ENCODE measurements around the gene LRP1. TPM values are rescaled to one million over a fixed set of nuclear protein-coding genes. Genes with fewer than 3 reads are reported as not detected.

The LRP1 gene
- total and polyA plus RNA-seq, 2 of the 13 experiments (the other 11 are each of a cell fraction or from before 2014, with no cell fraction given) = 14.7 to 30.8 TPM

GRCh38 chr12:57101892-57102695, 26.2 kb upstream of the LRP1 start (continued):
- peak; percentile 49; the same call in 1 of the 2 replicates for TF ChIP-seq SNAPC5 (CRISPR knock-in tag; IDR thresholded peaks at IDR 0.05; ENCODE audit: borderline replicate concordance)
- TF ChIP-seq IRF9 (CRISPR knock-in tag; IDR thresholded peaks at IDR 0.05; ENCODE audit: borderline replicate concordance) = 0 out of 2 replicates have a peak, but pooled peaks have one; percentile 22
- TF ChIP-seq DMTF1 (CRISPR knock-in tag; IDR thresholded peaks at IDR 0.05) = no peak
- TF ChIP-seq ZNF232 (CRISPR knock-in tag; IDR thresholded peaks at IDR 0.05; ENCODE audit: borderline replicate concordance) = no peak
- TF ChIP-seq, protein P1, sequence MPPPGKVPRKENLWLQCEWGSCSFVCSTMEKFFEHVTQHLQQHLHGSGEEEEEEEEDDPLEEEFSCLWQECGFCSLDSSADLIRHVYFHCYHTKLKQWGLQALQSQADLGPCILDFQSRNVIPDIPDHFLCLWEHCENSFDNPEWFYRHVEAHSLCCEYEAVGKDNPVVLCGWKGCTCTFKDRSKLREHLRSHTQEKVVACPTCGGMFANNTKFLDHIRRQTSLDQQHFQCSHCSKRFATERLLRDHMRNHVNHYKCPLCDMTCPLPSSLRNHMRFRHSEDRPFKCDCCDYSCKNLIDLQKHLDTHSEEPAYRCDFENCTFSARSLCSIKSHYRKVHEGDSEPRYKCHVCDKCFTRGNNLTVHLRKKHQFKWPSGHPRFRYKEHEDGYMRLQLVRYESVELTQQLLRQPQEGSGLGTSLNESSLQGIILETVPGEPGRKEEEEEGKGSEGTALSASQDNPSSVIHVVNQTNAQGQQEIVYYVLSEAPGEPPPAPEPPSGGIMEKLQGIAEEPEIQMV (CRISPR knock-in tag; IDR thresholded peaks at IDR 0.05; ENCODE audit: low read depth) = no peak
- no peak; the same call in 1 of the 2 replicates for TF ChIP-seq ZNF768 (CRISPR knock-in tag; IDR thresholded peaks at IDR 0.05)
- TF ChIP-seq ONECUT2 (CRISPR knock-in tag; IDR thresholded peaks at IDR 0.05) = 0 out of 2 replicates have a peak, but pooled peaks have one; percentile 28
- TF ChIP-seq NFIC (IDR thresholded peaks at IDR 0.05; ENCODE audit: low read length) = peak; percentile 43; the same call in 1 of the 2 replicates
- peak; percentile 74 for TF ChIP-seq SRY (CRISPR knock-in tag; IDR thresholded peaks at IDR 0.05)
- TF ChIP-seq ZNF225 (CRISPR knock-in tag; IDR thresholded peaks at IDR 0.05) = 0 out of 2 replicates have a peak, but pooled peaks have one; percentile 29
- TF ChIP-seq ZNF550 (CRISPR knock-in tag; IDR thresholded peaks at IDR 0.05; ENCODE audit: borderline replicate concordance) = no peak
- TF ChIP-seq ZFP36L1 (CRISPR knock-in tag; IDR thresholded peaks at IDR 0.05) = peak; percentile 16; the same call in 1 of the 2 replicates
- TF ChIP-seq ZNF30 (CRISPR knock-in tag; IDR thresholded peaks at IDR 0.05) = no peak
- peak; percentile 52; the same call in 1 of the 2 replicates for TF ChIP-seq PPARG (CRISPR knock-in tag; conservative IDR thresholded peaks at IDR 0.05)
- TF ChIP-seq, protein P2, sequence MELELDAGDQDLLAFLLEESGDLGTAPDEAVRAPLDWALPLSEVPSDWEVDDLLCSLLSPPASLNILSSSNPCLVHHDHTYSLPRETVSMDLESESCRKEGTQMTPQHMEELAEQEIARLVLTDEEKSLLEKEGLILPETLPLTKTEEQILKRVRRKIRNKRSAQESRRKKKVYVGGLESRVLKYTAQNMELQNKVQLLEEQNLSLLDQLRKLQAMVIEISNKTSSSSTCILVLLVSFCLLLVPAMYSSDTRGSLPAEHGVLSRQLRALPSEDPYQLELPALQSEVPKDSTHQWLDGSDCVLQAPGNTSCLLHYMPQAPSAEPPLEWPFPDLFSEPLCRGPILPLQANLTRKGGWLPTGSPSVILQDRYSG (CRISPR knock-in tag; IDR thresholded peaks at IDR 0.05) = no peak
- TF ChIP-seq ZNF616 (CRISPR knock-in tag; IDR thresholded peaks at IDR 0.05; ENCODE audit: low read depth) = 0 out of 2 replicates have a peak, but pooled peaks have one; percentile 17
- TF ChIP-seq, protein P3, sequence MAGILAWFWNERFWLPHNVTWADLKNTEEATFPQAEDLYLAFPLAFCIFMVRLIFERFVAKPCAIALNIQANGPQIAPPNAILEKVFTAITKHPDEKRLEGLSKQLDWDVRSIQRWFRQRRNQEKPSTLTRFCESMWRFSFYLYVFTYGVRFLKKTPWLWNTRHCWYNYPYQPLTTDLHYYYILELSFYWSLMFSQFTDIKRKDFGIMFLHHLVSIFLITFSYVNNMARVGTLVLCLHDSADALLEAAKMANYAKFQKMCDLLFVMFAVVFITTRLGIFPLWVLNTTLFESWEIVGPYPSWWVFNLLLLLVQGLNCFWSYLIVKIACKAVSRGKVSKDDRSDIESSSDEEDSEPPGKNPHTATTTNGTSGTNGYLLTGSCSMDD (CRISPR knock-in tag; IDR thresholded peaks at IDR 0.05) = no peak
- TF ChIP-seq SMAD9 (CRISPR knock-in tag; IDR thresholded peaks at IDR 0.05) = no peak
- TF ChIP-seq HIVEP1 (CRISPR knock-in tag; IDR thresholded peaks at IDR 0.05) = no peak
- TF ChIP-seq BHLHE40 (IDR thresholded peaks at IDR 0.05; ENCODE audit: low read length) = no peak; the same call in 1 of the 2 replicates
- TF ChIP-seq ZFP36 (IDR thresholded peaks at IDR 0.05; ENCODE audit: borderline replicate concordance, low read depth, low read length, partially characterized antibody) = no peak
- no peak for TF ChIP-seq ZNF558 (CRISPR knock-in tag; IDR thresholded peaks at IDR 0.05; ENCODE audit: borderline replicate concordance)

All from HepG2 (cell line).